BLaER1 (cell line): ENCODE results near the gene ESPN.

Source experiments
- H3K27ac ChIP-seq: shearing (Covaris generic); formaldehyde crosslinking; 2 replicates; pipeline ENCODE4 v1.8.1; 2022
- H3K27me3 ChIP-seq: shearing (Covaris generic); formaldehyde crosslinking; 2 replicates; pipeline ENCODE4 v1.8.1; 2022
- H3K36me3 ChIP-seq: shearing (Covaris generic); formaldehyde crosslinking; 2 replicates; pipeline ENCODE4 v1.8.1; 2022
- H3K4me1 ChIP-seq: shearing (Covaris generic); formaldehyde crosslinking; 2 replicates; pipeline ENCODE4 v1.8.1; 2022
- H3K4me2 ChIP-seq: shearing (Covaris generic); formaldehyde crosslinking; 2 replicates; pipeline ENCODE4 v1.8.1; 2022
- H3K4me3 ChIP-seq: shearing (Covaris generic); formaldehyde crosslinking; 2 replicates; pipeline ENCODE4 v1.8.1; 2022
- H3K9ac ChIP-seq: shearing (Covaris generic); formaldehyde crosslinking; 2 replicates; pipeline ENCODE4 v1.8.1; 2022
- H3K9me3 ChIP-seq: shearing (Covaris generic); formaldehyde crosslinking; 2 replicates; pipeline ENCODE4 v1.8.1; 2022
- H4K20me1 ChIP-seq: shearing (Covaris generic); formaldehyde crosslinking; 2 replicates; pipeline ENCODE4 v1.8.1; 2022
- Cebpa-rat ChIP-seq: shearing (Covaris generic); IDR thresholded peaks from 2 replicates; pipeline ENCODE4 v1.8.1; 2022

Gene ESPN

GRCh38 chr1:6418668-6419396 lies 5.7 kb upstream of the ESPN start:
- Histone ChIP-seq H3K4me2 (peak overlapping the region; percentile 99), H3K36me3 (no peaks in the 10 kb centered on the region), H3K27me3 (peaks cover 86% of the 10 kb centered on the region), H3K9me3 (no peaks in the 10 kb centered on the region), H3K27ac (no peak overlapping the region), H3K4me1 (peaks cover 60% of the 10 kb centered on the region), H4K20me1 (peaks cover 28% of the 10 kb centered on the region), H3K9ac (peak overlapping the region; percentile 64; the same call in 1 of the 2 replicates), H3K4me3 (peak overlapping the region; percentile 69)
- no peak for TF ChIP-seq Cebpa-rat

DNA sequence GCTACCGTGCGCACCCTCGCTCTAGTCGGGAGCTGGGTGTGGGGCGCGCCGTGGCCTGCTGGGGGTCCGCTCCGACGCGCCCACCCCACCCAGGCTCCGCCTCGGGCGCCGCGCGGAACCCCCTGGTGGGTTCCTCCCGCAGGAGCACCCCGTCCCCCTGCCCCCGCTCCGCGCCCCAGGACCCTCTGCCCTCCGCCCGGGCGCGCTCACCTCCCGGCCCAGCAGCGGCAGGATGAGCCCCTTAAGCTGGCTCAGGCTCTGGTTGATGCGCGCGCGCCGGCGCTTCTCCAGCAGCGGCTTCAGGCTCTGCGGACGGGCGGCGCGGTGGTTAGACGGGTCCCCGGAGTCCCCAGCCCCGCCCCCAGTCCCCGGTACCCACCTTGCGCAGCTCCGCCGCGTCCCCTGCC lies 5.2 kb upstream of the ESPN start:
- peak overlapping the region; percentile 69 for H3K4me3 ChIP-seq
- peaks cover 33% of the 10 kb centered on the region for H4K20me1 ChIP-seq
- H3K27ac ChIP-seq = no peak overlapping the region
- H3K9ac ChIP-seq = peak overlapping the region; percentile 64; the same call in 1 of the 2 replicates
- H3K27me3 ChIP-seq = peaks cover 92% of the 10 kb centered on the region
- peaks cover 65% of the 10 kb centered on the region for H3K4me1 ChIP-seq
- H3K36me3 ChIP-seq = no peaks in the 10 kb centered on the region
- H3K9me3 ChIP-seq = no peaks in the 10 kb centered on the region
- TF ChIP-seq Cebpa-rat = no peak
- H3K4me2 ChIP-seq = peak overlapping the region; percentile 99

GRCh38 chr1:6419804-6420453 lies 4.6 kb upstream of the ESPN start, which contains the start of gene HES2:
HES2 (minus strand) TSS chr1:6419919; CDS start chr1:6419820, 99 bp downstream.
- no peaks in the 10 kb centered on the region for H3K9me3 ChIP-seq
- H3K4me1 ChIP-seq = peaks cover 64% of the 10 kb centered on the region
- H3K9ac ChIP-seq = peak within 1 kb of the TSS; percentile 64
- peaks cover 33% of the 10 kb centered on the region for H4K20me1 ChIP-seq
- H3K4me3 ChIP-seq = peak within 1 kb of the TSS; percentile 69
- H3K27me3 ChIP-seq = peaks cover 97% of the 10 kb centered on the region
- no peaks in the 10 kb centered on the region for H3K36me3 ChIP-seq
- peak within 1 kb of the TSS; percentile 65 for H3K27ac ChIP-seq
- H3K4me2 ChIP-seq = peak within 1 kb of the TSS; percentile 99
- no peak for TF ChIP-seq Cebpa-rat

GRCh38 chr1:6420454-6421042 lies 4.0 kb upstream of the ESPN start:
- Histone ChIP-seq H3K4me2 (peak overlapping the region; percentile 99), H3K4me1 (peaks cover 70% of the 10 kb centered on the region), H3K27ac (peak overlapping the region; percentile 65), H4K20me1 (peaks cover 37% of the 10 kb centered on the region), H3K4me3 (peak overlapping the region; percentile 69), H3K9me3 (no peaks in the 10 kb centered on the region), H3K36me3 (no peaks in the 10 kb centered on the region), H3K9ac (peak overlapping the region; percentile 64; the same call in 1 of the 2 replicates), H3K27me3 (peaks cover 99% of the 10 kb centered on the region)
- TF ChIP-seq Cebpa-rat = no peak

DNA sequence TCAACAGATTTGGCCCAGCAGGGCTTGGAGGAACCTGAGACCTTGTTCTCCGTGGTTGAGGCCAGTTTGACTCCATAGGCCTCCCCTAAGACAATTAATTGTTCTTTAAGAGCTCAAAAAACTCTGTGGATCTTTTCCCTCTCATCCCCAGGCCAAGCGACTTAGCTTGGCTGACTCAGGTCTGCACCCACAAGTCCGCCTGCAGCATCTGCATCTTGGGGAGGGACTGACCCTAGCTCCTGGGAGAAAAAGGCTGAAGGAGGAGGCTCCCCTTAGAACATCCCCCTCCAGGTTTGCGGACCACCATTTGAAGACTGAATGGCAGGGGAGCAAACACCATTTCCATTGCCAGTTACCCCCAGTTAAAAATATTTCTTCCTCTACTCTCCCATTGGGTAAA lies 3.3 kb upstream of the ESPN start:
- H3K27me3 ChIP-seq = peaks cover 99% of the 10 kb centered on the region
- no peaks in the 10 kb centered on the region for H3K9me3 ChIP-seq
- no peak overlapping the region for H3K27ac ChIP-seq
- H3K36me3 ChIP-seq = no peaks in the 10 kb centered on the region
- no peak overlapping the region for H3K9ac ChIP-seq
- H3K4me1 ChIP-seq = peaks cover 77% of the 10 kb centered on the region
- TF ChIP-seq Cebpa-rat = no peak
- H3K4me3 ChIP-seq = no peak overlapping the region
- H3K4me2 ChIP-seq = peak overlapping the region; percentile 99
- peaks cover 44% of the 10 kb centered on the region for H4K20me1 ChIP-seq

- H3K27me3 ChIP-seq = peaks cover 92% of the 10 kb centered on the region
Measured at GRCh38 chr1:6423321-6423999, 1.1 kb upstream of the ESPN start.

DNA sequence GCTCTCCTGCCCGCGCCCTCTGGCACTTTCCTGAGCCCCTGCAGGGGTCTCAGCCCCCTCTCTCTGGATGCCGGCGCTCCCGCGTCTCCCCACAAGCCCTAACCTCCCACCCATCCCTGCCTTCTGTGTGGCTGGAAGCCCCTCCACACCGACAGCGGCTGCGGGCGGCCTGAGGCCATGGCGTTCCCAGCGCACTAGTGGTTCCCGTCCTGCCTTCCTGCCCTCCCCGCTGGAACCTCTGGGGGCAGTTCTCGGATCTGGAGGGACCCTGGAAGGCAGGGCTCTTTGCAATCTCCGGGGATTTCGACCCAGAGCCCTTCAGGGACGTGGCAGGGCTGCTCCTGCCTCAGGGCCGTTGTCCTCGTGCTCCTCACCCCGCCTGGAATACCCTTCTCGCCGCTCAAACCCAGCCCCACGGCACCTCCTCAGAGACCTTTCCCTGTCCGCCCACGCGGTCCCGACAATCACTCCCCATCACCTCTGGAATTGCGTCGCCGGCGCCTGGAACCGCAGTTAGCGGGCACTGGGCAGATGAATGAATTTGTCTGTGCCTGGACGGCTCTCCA lies 493 bp upstream of the ESPN start:
- Histone ChIP-seq H3K9me3 (no peaks in the 10 kb centered on the region), H4K20me1 (peaks cover 42% of the 10 kb centered on the region), H3K27me3 (peaks cover 86% of the 10 kb centered on the region), H3K27ac (no peak overlapping the region), H3K9ac (no peak overlapping the region), H3K4me3 (peak overlapping the region; percentile 56), H3K4me2 (peak overlapping the region; percentile 92), H3K36me3 (no peaks in the 10 kb centered on the region), H3K4me1 (peaks cover 79% of the 10 kb centered on the region)
- no peak for TF ChIP-seq Cebpa-rat

More at GRCh38 chr1:6423321-6423999, 1.1 kb upstream of the ESPN start:
- H3K9me3 ChIP-seq = no peaks in the 10 kb centered on the region
- TF ChIP-seq Cebpa-rat = no peak
- no peak overlapping the region for H3K9ac ChIP-seq
- peak overlapping the region; percentile 92 for H3K4me2 ChIP-seq
- H3K4me1 ChIP-seq = peaks cover 86% of the 10 kb centered on the region
- H3K36me3 ChIP-seq = no peaks in the 10 kb centered on the region
- H4K20me1 ChIP-seq = peaks cover 48% of the 10 kb centered on the region
- H3K4me3 ChIP-seq = peak overlapping the region; percentile 56
- H3K27ac ChIP-seq = no peak overlapping the region

DNA sequence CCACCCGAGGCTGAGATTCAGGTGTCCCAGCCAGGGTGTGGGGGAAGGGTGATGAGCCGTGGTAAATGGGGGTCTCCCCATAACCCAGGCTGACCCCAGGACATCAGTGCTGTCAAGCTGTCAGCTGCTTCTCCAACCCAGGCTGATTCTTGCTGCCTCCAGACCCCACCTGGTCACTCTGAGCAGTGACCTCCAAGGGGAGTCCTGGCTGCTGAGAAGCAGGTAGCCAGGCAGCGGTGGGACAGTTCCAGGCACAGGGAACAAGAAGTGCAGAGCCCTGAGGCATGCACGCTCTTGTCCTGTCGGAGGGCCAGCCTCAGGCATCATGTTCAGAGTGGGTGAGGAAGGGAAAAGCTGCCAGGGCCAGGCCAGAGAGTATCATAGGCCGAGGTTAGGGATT lies 1.1 kb downstream of the ESPN start:
- Histone ChIP-seq H3K27me3 (peaks cover 74% of the 10 kb centered on the region), H3K9me3 (no peaks in the 10 kb centered on the region), H3K4me2 (peak overlapping the region; percentile 92), H3K27ac (no peak overlapping the region), H3K36me3 (no peaks in the 10 kb centered on the region), H3K4me1 (peaks cover 68% of the 10 kb centered on the region), H4K20me1 (peaks cover 40% of the 10 kb centered on the region), H3K4me3 (peak overlapping the region; percentile 58), H3K9ac (no peak overlapping the region; the same call in 1 of the 2 replicates)
- TF ChIP-seq Cebpa-rat = no peak

GRCh38 chr1:6426277-6426971 lies 1.8 kb downstream of the ESPN start:
- Histone ChIP-seq H4K20me1 (peaks cover 32% of the 10 kb centered on the region), H3K4me2 (peak overlapping the region; percentile 92), H3K27me3 (peaks cover 67% of the 10 kb centered on the region), H3K9ac (no peak overlapping the region), H3K9me3 (no peaks in the 10 kb centered on the region), H3K36me3 (no peaks in the 10 kb centered on the region), H3K4me3 (no peak overlapping the region), H3K27ac (no peak overlapping the region), H3K4me1 (peaks cover 61% of the 10 kb centered on the region)
- no peak for TF ChIP-seq Cebpa-rat
